Hematopoietic multipotent progenitor cell treated with erythropoietin and hydrocortisone succinate and interleukin-3 and kit ligand, for 6 days (in vitro differentiated cells): Measurements from ENCODE around the gene LINGO3.

Experiments used
- DNase-seq: peaks from one replicate; pipeline ENCODE4 v3.0.0-alpha.2; 2015

Gene LINGO3

DNA sequence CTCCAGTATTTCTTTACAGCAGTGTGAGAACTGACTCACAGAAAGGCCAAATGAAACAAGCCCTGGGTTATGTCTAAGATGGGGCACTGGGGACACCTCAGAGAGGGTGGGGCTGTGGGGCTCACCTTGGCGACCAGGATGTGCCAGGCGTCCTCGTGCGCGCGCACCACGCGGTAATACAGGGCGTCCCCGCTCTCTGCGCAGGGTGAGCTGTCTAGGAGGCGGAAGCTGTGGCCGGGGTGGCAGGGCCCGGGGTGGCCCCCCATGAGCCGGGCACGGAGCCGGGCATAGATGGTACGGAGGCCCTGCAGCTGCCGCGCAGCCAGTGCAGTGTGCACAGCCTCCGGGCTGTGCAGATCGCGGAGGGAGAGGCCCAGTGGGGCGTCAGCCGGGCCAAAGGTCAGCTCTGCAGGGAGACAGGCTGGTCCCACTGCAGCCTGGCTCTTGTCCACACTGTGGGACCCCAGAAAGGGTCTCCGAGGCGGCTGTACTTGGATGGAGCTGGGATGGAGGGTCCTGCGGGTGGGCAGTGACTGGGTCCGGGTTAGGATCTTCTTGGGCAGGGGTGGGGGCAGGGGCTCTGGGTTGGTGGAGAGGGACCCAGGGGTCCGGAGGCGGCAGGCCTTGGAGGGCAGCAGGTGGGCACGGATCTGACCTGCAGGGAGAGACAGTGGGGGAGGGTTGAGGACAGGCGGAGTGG, 29.3 kb downstream of the LINGO3 start:
- DNase-seq: no peak

DNA sequence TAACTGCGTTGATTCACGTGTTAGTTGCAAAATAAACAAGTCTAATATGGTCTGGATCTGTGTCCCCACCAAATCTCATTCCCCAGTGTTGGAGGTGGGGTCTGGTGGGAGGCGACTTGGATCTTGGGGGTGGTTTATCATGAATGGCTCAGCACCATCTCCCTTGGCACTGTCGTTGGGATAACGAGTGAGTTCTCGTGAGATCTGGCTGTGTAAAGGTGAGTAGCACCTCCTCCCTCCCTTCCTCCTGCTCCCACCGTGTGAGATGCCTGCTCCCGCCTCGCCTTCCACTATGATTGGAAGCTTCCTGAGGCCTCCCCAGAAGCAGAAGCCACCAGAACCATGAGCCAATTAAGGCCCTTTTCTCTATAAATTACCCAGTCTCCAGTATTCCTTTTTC, 30.8 kb downstream of the LINGO3 start:
- DNase-seq: no peak

DNA sequence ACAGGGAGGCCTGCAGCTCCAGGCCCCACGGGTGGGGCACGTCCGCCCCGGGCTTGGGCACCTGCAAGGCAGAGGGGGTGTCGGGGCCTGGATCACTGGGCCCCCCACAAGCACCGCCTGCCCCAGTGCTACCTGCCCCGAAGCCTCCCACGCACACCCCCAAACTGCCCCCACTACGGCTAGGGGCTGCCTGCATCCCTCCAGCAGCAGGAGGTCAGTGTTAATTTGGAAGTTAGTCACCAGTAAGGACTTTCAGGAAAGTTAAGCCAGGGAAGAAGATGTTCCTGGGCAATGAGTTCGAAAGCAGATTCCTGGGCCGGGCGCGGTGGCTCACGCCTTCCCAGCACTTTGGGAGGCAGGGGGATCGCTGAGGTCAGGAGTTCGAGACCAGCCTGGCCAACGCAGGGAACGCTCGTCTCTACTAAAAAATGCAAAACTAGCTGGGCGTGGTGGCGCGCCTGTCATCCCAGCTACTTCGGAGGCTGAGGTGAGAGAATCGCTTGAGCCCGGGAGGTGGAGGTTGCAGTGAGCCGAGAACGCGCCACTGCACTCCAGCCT, 31.4 kb downstream of the LINGO3 start:
- no peak for DNase-seq

DNA sequence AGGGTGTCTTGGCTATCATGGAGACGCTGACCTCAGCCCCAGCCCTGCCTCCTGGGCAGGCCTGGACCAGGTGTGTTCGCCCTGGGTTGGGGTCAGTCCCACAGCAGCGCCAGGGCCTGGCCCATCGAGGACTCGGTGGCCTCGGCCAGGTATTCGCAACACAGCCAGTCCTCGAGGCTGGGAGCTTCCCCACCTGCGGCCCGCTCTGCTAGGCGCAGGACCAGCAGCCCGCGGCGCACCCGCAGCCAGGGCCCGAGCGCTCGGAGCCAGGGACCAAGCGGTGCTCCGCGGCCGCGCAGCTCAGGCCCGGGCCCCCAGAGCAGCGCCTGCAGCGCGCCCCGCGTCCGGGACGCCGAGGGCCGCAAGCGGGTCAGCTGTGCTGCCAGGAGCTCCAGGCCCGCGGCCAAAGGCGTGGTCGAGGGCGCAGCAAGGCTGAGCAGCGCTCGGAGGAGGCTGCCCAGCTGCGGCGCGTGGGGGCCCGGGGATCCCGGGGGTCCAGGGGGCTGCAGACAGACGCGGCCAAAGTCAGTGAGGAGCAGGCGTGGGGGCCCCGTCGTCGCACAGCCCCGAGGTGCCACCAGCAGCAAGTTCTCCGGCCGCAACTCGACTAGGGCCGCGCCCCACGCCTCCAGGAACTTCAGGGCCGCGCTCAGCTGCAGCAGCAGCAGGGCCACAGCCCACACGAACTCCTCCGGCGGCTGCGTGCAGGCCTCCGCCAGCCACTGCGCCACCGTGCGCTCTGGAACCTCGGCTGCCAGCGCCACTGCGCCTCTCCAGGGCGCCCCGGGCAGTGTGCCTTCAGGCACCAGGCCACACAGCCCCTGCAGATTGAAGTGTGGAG, 32.1 kb downstream of the LINGO3 start:
- DNase-seq: no peak

DNA sequence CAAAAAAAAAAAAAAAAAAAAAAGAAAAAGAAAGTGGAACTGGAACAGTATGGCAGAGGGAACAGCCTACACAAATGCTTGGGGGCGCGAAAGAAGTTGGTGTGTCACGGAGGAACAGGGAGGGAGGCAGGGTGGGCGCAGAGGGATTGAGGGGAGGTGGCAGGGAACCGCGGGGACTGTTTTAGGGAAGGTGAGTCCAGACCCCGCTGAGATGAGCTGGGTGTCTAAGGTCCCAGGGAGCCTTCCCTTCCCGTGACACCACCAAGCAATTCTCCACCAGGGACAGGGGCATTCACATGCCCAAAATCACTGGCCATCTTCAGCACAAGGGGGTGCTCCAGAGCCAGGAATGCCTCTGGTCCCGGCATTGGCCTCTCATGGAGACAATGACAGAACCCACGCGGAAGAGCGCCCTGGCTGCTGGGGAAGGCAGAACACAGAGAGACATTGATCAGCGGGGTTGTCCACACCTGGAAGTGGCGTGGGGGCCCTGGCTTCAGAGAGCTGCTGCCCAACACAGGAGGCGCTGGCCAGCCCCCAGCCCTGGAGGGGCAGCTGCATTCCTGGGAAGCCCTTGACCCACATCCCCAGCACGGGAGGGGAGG, 32.9 kb downstream of the LINGO3 start:
- DNase-seq: peak; percentile 84

DNA sequence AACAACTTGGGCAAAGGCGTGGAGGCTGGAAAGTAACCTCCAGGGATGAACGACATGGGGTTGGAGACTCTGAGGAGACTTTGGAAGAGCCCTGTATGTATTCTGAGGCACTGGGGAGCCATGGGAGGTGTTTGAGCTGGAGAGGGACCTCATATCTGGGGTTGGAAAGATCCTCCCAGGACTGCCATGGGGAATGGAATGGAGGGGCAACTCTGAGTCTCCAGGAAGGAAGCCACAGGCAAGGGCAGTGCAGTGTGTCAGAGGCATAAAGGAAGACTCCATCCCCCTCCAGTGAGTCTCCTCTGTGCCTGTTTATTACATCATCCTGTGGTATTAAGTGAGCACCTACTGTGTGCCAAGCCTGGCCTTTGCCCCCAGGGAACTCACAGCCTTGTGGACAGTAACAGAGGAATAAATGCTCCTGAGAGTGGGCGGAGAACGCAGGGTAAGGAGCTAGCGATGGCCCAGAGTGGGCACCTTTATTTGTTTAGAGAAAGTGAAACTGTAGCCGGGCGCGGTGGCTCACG, 33.7 kb downstream of the LINGO3 start:
- no peak for DNase-seq

DNA sequence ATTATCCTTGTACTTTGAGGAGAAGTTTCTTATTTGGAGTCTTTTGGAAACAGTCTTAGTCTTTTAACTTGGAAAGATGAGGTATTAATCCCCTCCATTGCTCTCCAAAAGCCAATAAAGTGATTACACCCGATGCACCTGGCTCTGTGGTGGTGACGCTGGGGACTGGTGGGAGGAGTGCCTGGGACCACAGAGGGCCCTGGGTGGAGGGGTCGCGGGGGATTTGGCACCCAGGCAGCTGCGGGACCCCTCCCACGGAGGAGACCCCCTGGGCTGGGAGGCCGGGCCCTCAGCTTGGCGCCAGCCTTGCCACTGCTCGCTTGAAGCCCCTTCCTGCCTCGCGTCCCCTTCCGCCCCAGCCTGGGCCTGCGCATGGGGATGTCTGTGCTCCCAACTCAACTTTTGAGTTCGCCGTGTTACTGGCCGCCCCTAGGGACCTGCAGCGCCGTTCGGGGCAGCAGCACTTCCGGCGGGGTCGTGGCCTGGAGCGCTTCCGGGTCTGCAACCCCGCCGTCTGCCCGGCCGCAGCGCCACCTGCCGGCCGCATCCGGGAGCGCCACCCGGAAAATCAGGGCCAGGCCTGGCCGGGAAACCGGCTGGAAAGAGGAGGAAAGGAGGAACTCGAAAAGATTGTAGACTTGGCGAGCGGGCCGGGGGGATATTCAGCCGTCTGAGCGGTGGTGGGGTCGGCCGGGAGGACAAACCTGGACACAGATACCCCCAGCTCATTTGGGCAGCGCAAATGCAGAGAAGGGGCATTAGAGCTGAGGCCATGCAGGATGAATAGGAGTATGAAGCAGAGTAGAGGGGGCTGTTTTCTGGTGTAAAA, 34.4 kb downstream of the LINGO3 start:
- DNase-seq: peak; percentile 90

DNA sequence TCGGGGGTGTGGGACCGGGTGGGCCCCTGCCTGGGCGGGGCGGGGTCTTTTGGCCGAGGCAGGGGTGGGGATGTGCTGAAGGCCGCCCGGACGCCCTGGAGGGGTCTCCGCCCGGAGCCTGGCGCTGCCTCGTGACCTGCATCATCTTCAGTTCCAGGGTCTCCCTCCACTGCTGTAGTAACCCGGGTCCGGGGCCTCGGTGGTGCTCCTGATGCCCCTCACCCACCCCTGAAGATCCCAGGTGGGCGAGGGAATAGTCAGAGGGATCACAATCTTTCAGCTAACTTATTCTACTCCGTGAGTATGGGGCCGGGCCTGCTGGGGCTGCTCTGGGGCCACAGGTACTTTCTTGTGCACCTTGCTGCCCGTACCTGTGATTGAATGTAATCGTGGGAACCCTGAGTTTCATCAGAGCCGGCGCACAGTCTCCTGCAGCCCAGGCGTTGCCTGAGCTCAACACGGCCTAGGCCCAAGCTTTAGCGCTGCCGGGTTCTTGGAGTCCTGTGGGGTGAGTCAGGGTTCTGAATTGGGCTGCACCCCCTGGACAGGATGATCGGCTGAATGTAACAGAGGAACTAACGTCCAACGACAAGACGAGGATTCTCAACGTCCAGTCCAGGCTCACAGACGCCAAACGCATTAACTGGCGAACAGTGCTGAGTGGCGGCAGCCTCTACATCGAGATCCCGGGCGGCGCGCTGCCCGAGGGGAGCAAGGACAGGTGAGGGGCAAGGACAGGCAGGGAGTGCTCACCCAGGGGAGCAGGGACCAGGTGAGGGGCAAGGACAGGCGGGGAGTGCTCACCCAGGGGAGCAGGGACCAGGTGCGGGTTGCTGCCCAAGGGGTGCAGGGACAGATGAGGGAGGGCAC, 36.5 kb downstream of the LINGO3 start:
- no peak for DNase-seq

DNA sequence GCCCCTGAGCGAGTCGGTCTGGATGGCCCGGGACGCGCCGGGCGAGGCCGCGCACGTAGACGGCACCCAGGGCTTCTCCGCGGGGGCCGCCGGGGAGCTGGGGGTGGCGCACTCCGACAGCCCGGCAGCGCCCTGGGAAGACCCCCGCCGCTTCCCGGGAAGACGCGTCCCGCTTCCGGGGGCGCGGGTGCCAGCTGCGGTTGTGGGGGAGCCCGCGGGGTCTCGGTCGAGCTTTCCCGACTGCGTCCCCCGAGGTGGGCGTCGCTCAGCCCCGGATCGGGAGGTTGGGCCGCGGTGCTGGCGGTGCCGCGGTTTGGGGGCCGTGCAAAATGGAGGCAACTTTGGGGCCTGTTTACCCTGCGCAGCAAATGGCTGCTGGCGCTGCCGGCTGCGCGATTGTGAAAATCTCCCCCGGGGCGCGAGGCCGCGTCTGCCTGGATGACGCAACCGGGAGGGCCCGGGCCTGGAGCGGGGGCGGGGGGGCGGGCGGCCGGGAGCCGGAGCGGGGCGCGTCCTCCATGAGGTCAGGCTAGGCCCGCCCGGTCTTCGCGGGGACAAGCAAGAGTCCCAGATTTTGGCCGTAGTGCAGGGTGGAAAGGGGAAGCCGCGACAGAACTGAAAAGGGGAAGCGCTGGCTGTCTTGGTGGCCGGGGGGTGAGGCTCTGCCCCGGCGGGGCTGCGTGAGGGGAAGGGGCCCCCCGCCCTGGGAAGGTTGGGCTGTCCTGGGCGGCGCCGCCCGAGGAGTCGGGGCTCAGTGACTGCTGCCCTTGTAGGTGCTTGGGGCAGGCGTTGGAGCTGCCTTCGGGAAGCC, 37.3 kb downstream of the LINGO3 start:
- DNase-seq: peak; percentile 85

DNA sequence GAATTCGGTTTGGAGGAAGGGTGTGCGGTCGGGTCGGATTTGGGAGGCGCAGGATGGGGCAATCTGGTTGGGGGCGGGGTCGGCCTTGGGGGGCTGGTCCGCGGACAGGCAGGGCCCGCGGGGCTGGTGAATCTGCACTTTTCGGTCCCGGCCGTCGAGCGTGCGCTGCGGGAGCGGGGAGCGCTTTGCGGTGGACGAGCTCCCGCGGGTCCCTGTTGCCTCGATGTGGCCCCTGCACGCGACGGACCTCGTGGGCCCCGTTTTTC, 37.9 kb downstream of the LINGO3 start:
- no peak for DNase-seq

DNA sequence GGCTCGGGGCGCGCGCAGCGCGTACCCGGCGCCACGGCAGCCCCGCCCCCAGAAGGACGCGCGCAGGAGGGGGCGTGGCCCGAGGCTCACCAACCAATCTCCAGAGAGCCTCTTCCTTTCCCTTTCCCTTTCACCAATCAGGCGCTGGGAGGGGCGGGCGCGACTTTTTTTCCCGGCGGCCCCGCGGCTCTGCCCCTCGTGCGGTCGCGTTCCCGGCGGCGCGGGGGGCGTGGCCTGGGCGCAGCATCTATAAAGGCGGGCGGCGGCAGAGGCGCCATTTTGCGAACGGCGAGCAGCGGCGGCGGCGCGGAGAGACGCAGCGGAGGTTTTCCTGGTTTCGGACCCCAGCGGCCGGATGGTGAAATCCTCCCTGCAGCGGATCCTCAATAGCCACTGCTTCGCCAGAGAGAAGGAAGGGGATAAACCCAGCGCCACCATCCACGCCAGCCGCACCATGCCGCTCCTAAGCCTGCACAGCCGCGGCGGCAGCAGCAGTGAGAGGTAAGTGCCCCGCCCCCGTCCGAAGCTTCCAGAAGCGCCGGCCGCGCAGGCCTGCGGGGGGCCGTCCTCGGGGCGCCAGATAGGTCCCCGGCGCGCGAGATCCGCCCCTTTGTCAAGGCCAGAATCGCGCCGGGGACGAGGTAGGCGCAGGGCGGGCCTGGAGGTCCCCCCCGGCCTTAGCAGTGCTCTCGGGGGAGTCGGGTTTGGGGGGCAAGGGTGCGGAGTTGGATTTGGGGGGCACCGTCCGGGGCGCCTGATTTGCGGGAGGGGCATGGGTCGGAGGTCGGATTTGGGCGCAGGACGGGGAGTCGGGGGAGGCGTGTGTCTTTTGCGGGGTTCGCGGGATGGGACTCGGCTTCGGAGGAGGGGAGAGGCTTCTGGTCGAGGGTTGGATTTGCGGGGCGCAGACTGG, 38.5 kb downstream of the LINGO3 start:
- DNase-seq: peak; percentile 97

DNA sequence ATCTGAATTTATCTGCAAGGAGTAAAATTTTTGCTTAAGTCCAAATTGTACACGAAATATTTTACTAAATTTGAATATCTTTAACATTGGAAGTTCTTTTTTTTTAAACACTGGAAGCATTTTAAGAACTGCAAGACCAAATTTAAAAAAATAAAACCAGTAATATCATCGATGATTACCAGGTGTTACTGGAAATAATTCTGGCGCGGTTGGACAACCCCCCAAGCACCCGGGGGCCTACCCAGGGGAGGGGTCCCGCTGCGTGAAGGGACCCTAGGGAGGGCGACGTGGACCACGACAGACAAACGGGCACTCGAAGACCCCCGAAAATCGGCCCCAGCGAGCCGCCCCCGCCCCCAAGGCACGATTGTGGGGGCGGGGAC, 39.1 kb downstream of the LINGO3 start:
- peak; percentile 20 for DNase-seq

GRCh38 chr19:2268480-2268830, 39.5 kb downstream of the LINGO3 start:
- DNase-seq: no peak

DNA sequence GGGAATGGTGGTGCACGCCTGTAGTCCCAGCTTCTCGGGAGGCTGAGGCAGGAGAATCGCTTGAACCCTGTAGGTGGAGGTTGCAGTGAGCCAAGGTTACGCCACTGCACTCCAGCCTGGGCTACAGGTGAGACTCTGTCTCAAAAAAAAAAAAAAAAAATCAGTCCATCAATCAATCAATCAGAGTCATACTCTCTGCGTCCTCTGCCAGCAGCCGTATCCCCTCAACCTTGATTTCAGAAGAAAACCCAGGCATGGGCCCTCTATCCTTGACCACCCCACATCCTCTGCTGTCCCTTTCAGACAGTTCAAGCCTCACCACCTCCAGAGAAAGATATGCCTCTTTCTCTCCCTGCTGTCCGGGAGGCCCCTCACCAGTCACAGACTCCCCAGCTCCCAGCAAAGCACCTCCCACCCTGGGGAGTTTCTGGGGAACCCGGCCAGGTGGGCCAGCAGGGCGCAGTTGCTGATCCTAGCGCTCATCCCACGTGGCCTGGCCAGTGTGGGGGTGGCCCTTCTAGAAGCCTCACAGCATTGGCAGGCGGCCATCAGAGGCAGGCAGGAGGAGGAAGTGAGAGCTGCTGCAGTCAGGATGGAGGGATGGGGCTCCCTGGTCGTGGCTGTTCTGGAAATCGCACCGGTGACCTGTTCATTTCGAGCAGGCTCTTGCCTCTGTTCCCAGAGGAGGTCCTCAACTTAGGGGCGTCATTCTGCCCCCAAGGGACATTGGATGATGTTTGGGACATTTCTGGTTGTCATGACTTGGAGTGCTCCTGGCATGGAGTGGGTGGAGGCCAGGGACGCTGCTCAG, 41.6 kb downstream of the LINGO3 start:
- DNase-seq: peak; percentile 95

DNA sequence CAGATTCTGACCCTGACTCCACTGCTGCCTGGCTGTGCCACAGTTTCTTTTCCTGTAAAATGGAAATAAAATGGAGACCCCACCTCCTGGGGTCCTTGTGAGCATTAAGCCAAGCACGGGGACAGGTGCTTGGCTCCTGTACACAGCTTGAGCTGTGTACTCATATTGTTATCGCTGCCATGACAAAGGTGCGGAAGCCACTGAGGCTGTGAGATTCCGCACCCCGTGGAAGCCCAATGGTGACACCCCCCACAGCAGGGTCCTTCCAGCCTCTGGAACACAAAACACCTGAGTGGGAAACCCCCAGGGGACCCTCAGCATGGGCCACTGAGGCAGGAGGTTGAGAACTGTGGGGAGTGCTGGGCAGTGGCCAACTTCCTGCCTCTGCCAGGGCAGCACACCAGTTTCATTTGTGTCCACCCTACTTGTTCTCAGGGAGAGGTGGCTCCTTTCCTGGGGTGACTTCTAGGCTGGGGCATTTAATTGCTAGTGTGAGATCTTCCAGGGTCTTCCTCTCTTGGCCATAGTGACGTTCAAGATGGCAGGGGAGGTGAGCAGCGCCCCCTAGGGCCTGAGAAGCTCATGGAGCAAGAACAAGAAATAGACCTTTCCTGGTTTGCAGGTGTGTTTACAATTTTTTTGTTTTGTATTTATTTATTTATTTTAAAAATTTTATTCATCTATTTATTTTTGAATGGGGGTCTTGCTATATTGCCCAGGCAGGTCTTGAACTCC, 46.3 kb downstream of the LINGO3 start:
- peak; percentile 75 for DNase-seq

GRCh38 chr19:2260341-2260805, 47.6 kb downstream of the LINGO3 start:
- no peak for DNase-seq

GRCh38 chr19:2259336-2259735, 48.6 kb downstream of the LINGO3 start:
- DNase-seq: no peak
